ENCODE measurements around the gene RAD54L. TPM values are rescaled to one million over a fixed set of nuclear protein-coding genes. Genes with fewer than 3 reads are reported as not detected.

The RAD54L gene
- total RNA-seq, 1 experiment from 2014 or later: 9.7 TPM

- DNase-seq (ENCODE audit: low read depth): no peak
- in situ Hi-C loops (cut with HindIII; ENCODE audit: low pct_unique_long_range_greater_than_20kb, low sequenced_read_pairs): no loop called here
Observed at GRCh38 chr1:46278807-46279206, 31.2 kb downstream of the RAD54L start.

GRCh38 chr1:46280092-46280491 is 32.5 kb downstream of the RAD54L start:
- in situ Hi-C loops (cut with HindIII; ENCODE audit: low pct_unique_long_range_greater_than_20kb, low sequenced_read_pairs): no loop called here
- no peak for DNase-seq (ENCODE audit: low read depth)

GRCh38 chr1:46281021-46281420 is 33.5 kb downstream of the RAD54L start:
- in situ Hi-C loops (cut with HindIII; ENCODE audit: low pct_unique_long_range_greater_than_20kb, low sequenced_read_pairs): no loop called here
- no peak for DNase-seq (ENCODE audit: low read depth)

GRCh38 chr1:46284058-46284457 is 36.5 kb downstream of the RAD54L start:
- in situ Hi-C loops (cut with HindIII; ENCODE audit: low pct_unique_long_range_greater_than_20kb, low sequenced_read_pairs): no loop called here
- DNase-seq (ENCODE audit: low read depth): no peak

- in situ Hi-C loops (cut with HindIII; ENCODE audit: low pct_unique_long_range_greater_than_20kb, low sequenced_read_pairs): no loop called here
- no peak for DNase-seq (ENCODE audit: low read depth)
Observed at GRCh38 chr1:46284597-46285564, 37.3 kb downstream of the RAD54L start.

- in situ Hi-C loops (cut with HindIII; ENCODE audit: low pct_unique_long_range_greater_than_20kb, low sequenced_read_pairs): no loop called here
- no peak for DNase-seq (ENCODE audit: low read depth)
Observed at GRCh38 chr1:46285730-46286477, 38.3 kb downstream of the RAD54L start.

GRCh38 chr1:46288485-46289133 is 41.0 kb downstream of the RAD54L start:
- in situ Hi-C loops (cut with HindIII; ENCODE audit: low pct_unique_long_range_greater_than_20kb, low sequenced_read_pairs): no loop called here
- DNase-seq (ENCODE audit: low read depth): no peak

- in situ Hi-C loops (cut with HindIII; ENCODE audit: low pct_unique_long_range_greater_than_20kb, low sequenced_read_pairs): no loop called here
- DNase-seq (ENCODE audit: low read depth): no peak
Observed at GRCh38 chr1:46289134-46289494, 41.6 kb downstream of the RAD54L start.

GRCh38 chr1:46289976-46290375 is 42.4 kb downstream of the RAD54L start:
- no peak for DNase-seq (ENCODE audit: low read depth)
- in situ Hi-C loops (cut with HindIII; ENCODE audit: low pct_unique_long_range_greater_than_20kb, low sequenced_read_pairs): no loop called here

- no peak for DNase-seq (ENCODE audit: low read depth)
Observed at GRCh38 chr1:46295306-46295705, 47.7 kb downstream of the RAD54L start.

GRCh38 chr1:46298387-46298786 is 50.8 kb downstream of the RAD54L start:
- in situ Hi-C loops (cut with HindIII; ENCODE audit: low pct_unique_long_range_greater_than_20kb, low sequenced_read_pairs): no loop called here
- no peak for DNase-seq (ENCODE audit: low read depth)

More at GRCh38 chr1:46295306-46295705, 47.7 kb downstream of the RAD54L start:
- in situ Hi-C loops (cut with HindIII; ENCODE audit: low pct_unique_long_range_greater_than_20kb, low sequenced_read_pairs): no loop called here

- in situ Hi-C loops (cut with HindIII; ENCODE audit: low pct_unique_long_range_greater_than_20kb, low sequenced_read_pairs): no loop called here
- no peak for DNase-seq (ENCODE audit: low read depth)
Observed at GRCh38 chr1:46300673-46301405, 53.3 kb downstream of the RAD54L start.

GRCh38 chr1:46301406-46301807 is 53.8 kb downstream of the RAD54L start:
- in situ Hi-C loops (cut with HindIII; ENCODE audit: low pct_unique_long_range_greater_than_20kb, low sequenced_read_pairs): no loop called here
- DNase-seq (ENCODE audit: low read depth): peak; percentile 18

- DNase-seq (ENCODE audit: low read depth): peak; percentile 58
- in situ Hi-C loops (cut with HindIII; ENCODE audit: low pct_unique_long_range_greater_than_20kb, low sequenced_read_pairs): no loop called here
Observed at GRCh38 chr1:46301808-46302640, 54.5 kb downstream of the RAD54L start.

- in situ Hi-C loops (cut with HindIII; ENCODE audit: low pct_unique_long_range_greater_than_20kb, low sequenced_read_pairs): no loop called here
- peak; percentile 48 for DNase-seq (ENCODE audit: low read depth)
Observed at GRCh38 chr1:46302641-46303037, 55.1 kb downstream of the RAD54L start.

GRCh38 chr1:46303038-46303871 is 55.7 kb downstream of the RAD54L start, which contains the start of the genes LRRC41 and UQCRH:
Gene LRRC41 (minus strand): TSS chr1:46303616. CDS start chr1:46303322, 294 bp downstream.
Gene UQCRH (plus strand): TSS chr1:46303698. CDS start chr1:46303767, 69 bp downstream.
- DNase-seq (ENCODE audit: low read depth): peak; percentile 94
- in situ Hi-C loops (cut with HindIII; ENCODE audit: low pct_unique_long_range_greater_than_20kb, low sequenced_read_pairs): no loop called here
